Endothelial cell of umbilical vein (primary cell): ENCODE results near the gene C5orf58. TPM values are rescaled to one million over a fixed set of nuclear protein-coding genes. Genes with fewer than 3 reads are reported as not detected.

Source experiments
- BruUV-seq: library from RNA; stranded (reverse); fragments of 400-500 nt; replicated peaks from 2 replicates; lab custom pipeline; 2021; lab: Mats Ljungman, UMichigan
- CTCF ChIA-PET: fragments of 300-600, 350-600 bp; sonication (Branson Sonifier 250); formaldehyde crosslinking; loops from one replicate; lab custom pipeline; 2021; ENCODE audit warnings: antibody characterized with exemption, inconsistent platforms; lab: Charles Lee
- POLR2A ChIA-PET: fragments of 300-600, 350-600 bp; sonication (Branson Sonifier 250); formaldehyde crosslinking; loops from one replicate; lab custom pipeline; 2021; ENCODE audit warnings: antibody characterized with exemption, inconsistent platforms; lab: Charles Lee
- DNase-seq: peaks from one replicate; pipeline ENCODE4 v3.0.0-alpha.2; 2011; ENCODE audit warnings: low read depth, low spot score
- FAIRE-seq: peaks from 2 replicates; lab custom pipeline; 2011; peaks lifted over from hg19 to GRCh38; lab: Jason Lieb, UNC
- H2AFZ ChIP-seq: 2 replicates; pipeline ENCODE4 v1.6.0; 2012; ENCODE audit warnings: low read depth, low read length, control low read depth, inconsistent platforms
- H3K27ac ChIP-seq: 2 replicates; pipeline ENCODE4 v1.5.1; 2011; ENCODE audit warnings: low read depth, mild to moderate bottlenecking, control low read depth, low read length, moderate library complexity; ENCODE audit not compliant: insufficient read depth
- H3K27me3 ChIP-seq, 2 experiments: 2 replicates each; pipeline versions ENCODE4 v1.6.0 to v1.6.1; 2011; ENCODE audit warnings: low read length in 2 of 2, mixed read lengths in 1 of 2; ENCODE audit not compliant: control insufficient read depth in 2 of 2, insufficient read depth in 2 of 2
- H3K36me3 ChIP-seq, 2 experiments: 2 replicates in 1 of 2; 3 replicates in 1 of 2; pipeline ENCODE4 v1.5.1; 2011; ENCODE audit warnings: low read length in 2 of 2, mild to moderate bottlenecking in 1 of 2, moderate library complexity in 1 of 2; ENCODE audit not compliant: control insufficient read depth in 2 of 2, insufficient read depth in 2 of 2; ENCODE audit errors: extremely low read depth in 1 of 2
- H3K4me1 ChIP-seq: 3 replicates; pipeline ENCODE4 v1.5.1; 2011; ENCODE audit warnings: mild to moderate bottlenecking, low read length; ENCODE audit not compliant: control insufficient read depth, insufficient read depth; ENCODE audit errors: extremely low read depth
- H3K4me2 ChIP-seq: 2 replicates; pipeline ENCODE4 v1.6.1; 2011; ENCODE audit warnings: low read length, control low read depth, mixed read lengths; ENCODE audit not compliant: insufficient read depth
- H3K4me3 ChIP-seq, 3 experiments: fragments of 200-600 bp in 1 of 3; sonication (generic), shearing (Covaris generic) in 1 of 3; replicated peaks in 1 of 3; 2 replicates each; pipeline ENCODE4 v1.5.1; 2011 to 2016; ENCODE audit warnings: control low read depth in 3 of 3, low read length in 3 of 3, mild to moderate bottlenecking in 2 of 3, inconsistent platforms in 1 of 3, low read depth in 1 of 3, moderate library complexity in 1 of 3; ENCODE audit not compliant: insufficient read depth in 1 of 3
- H3K79me2 ChIP-seq: 2 replicates; pipeline ENCODE4 v1.6.0; 2012; ENCODE audit warnings: low read length, inconsistent platforms; ENCODE audit not compliant: control insufficient read depth, insufficient read depth
- H3K9ac ChIP-seq: replicated peaks from 2 replicates; pipeline ENCODE3; 2011; ENCODE audit warnings: low read length, control low read depth; ENCODE audit not compliant: insufficient read depth; ENCODE audit errors: extremely low read depth
- H3K9me1 ChIP-seq: replicated peaks from 3 replicates; pipeline ENCODE4 v1.6.0; 2011; ENCODE audit warnings: mild to moderate bottlenecking, low read length; ENCODE audit not compliant: control insufficient read depth, insufficient read depth; ENCODE audit errors: extremely low read depth
- H3K9me3 ChIP-seq: replicated peaks from 2 replicates; pipeline ENCODE4 v1.5.1; 2012; ENCODE audit warnings: low read length, inconsistent platforms; ENCODE audit not compliant: control insufficient read depth, insufficient read depth
- H4K20me1 ChIP-seq: replicated peaks from 2 replicates; pipeline ENCODE3; 2011; ENCODE audit warnings: mild to moderate bottlenecking, low read length; ENCODE audit not compliant: control insufficient read depth, insufficient read depth; ENCODE audit errors: extremely low read depth
- EZH2 ChIP-seq: IDR thresholded peaks from 2 replicates; pipeline ENCODE4 v1.6.1; 2012; ENCODE audit warnings: borderline replicate concordance, low read depth, mild to moderate bottlenecking, moderate library complexity, low read length, inconsistent platforms; ENCODE audit not compliant: severe bottlenecking
- GATA2 ChIP-seq: IDR thresholded peaks from 2 replicates; pipeline ENCODE4 v1.7.0; 2011; ENCODE audit warnings: low read depth, mild to moderate bottlenecking, moderate library complexity, mixed read lengths, low read length; ENCODE audit not compliant: insufficient read length, insufficient read depth
- JUN ChIP-seq: IDR thresholded peaks from 2 replicates; pipeline ENCODE4 v1.6.1; 2011; ENCODE audit warnings: borderline replicate concordance, low read depth; ENCODE audit not compliant: insufficient read length, insufficient read depth
- POLR2A ChIP-seq: IDR thresholded peaks from 2 replicates; pipeline ENCODE4 v1.6.1; 2012; ENCODE audit warnings: low read depth, mild to moderate bottlenecking, control low read depth, low read length
- POLR2AphosphoS5 ChIP-seq: IDR thresholded peaks from 2 replicates; pipeline ENCODE4 v1.6.1; 2012; ENCODE audit warnings: low read depth, mild to moderate bottlenecking, control low read depth, low read length, moderate library complexity; ENCODE audit not compliant: insufficient read depth
- dilution Hi-C: fragments of 300-500 bp; cut with MboI; formaldehyde crosslinking; loops from one replicate; pipeline ENCODE4 v1.15.0; 2019; ENCODE audit warnings: low sequenced_read_pairs; ENCODE audit not compliant: extremely low pct_ligation_motif_present
- intact Hi-C: fragments of 100-400 bp; cut with micrococcal nuclease; formaldehyde crosslinking; loops from one replicate; pipeline ENCODE4 v1.10.0; 2022
- polyA plus RNA-seq, 4 experiments: library from polyadenylated mRNA; depleted of rRNA in 3 of 4; stranded (reverse) in 3 of 4; unstranded in 1 of 4; fragments of >200 nt; gene quantifications; 2 replicates each; pipeline versions ENCODE4 v1.2.1 to v1.2.3, GENCODE V29; 2011 to 2012; ENCODE audit warnings: missing spikeins in 1 of 4
- total RNA-seq: library from RNA; stranded (reverse); gene quantifications from 2 replicates; pipeline ENCODE4 v1.2.3, GENCODE V29; 2021
- TF ChIP-seq, protein P1 (sequence below), 2 donors: IDR thresholded peaks; 1 replicate in 1 of 2; 2 replicates in 1 of 2; pipeline ENCODE4 v1.5.1; 2011; ENCODE audit warnings: low read length in 2 of 2, mild to moderate bottlenecking in 2 of 2, moderate library complexity in 2 of 2, control low read depth in 1 of 2, inconsistent platforms in 1 of 2, low read depth in 1 of 2; ENCODE audit not compliant: insufficient read depth in 1 of 2; ENCODE audit errors: extremely low read depth in 1 of 2
- TF ChIP-seq, protein P2 (sequence below): IDR thresholded peaks from 2 replicates; pipeline ENCODE4 v1.6.1; 2011; ENCODE audit not compliant: insufficient read depth, insufficient read length

The C5orf58 gene
- total and polyA plus RNA-seq, 2 donors (not counting 3 experiments of a cell fraction or from before 2014, with no cell fraction given): not detected

DNA sequence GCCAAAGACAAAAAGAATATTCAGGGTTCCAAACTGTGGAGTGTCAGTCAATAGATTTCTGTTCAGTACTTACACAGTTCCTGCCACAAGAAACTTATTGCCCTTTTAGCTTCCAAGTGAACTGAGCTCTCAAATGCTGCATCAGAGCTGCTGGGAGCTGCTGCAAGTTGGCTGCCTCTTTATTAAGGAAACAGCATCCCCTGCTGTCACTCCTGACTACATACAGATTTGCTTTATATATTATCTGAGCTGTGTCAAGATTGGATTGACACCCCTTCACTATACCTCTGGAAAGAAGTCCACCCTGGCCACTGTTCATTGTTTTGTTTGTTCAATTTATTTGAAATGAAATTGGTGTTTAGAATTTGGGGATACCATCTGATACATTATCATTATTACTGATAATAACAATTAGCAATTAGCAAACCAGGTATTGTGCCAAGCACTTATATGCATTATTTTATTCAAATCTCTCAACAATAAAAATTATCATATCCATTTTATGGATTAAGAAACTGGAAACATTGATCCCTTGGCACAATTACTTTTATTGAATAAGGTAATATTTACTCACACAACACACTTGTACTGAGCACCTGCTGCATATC is 16.4 kb upstream of the C5orf58 start:
- no peak overlapping the region for H2AFZ ChIP-seq
- intact Hi-C loops (loop anchor here (1.0 to 10.0 kb wide), 9 partner anchors 32 to 1229 kb away; partner anchors contain the start of genes INSYN2B, SLIT3 and SPDL1), dilution Hi-C loops (no loop called here)
- no peaks in the 10 kb centered on the region for H4K20me1 ChIP-seq
- H3K9me1 ChIP-seq: no peaks in the 10 kb centered on the region
- no peaks in the 10 kb centered on the region for H3K79me2 ChIP-seq
- no TSS peak for BruUV-seq
- POLR2A ChIA-PET: no interaction called here
- DNase-seq (peak; percentile 73), FAIRE-seq (peak; percentile 15)
- H3K27me3 ChIP-seq: no peaks in the 10 kb centered on the region
- CTCF ChIA-PET: interaction anchor here (0.6 to 6.0 kb wide), 48 partner anchors 10 to 1229 kb away, joined by 3 to 173 read pairs (median 5); partner anchors contain the start of genes INSYN2B and SPDL1
- no peak overlapping the region for H3K4me2 ChIP-seq
- H3K27ac ChIP-seq: no peak overlapping the region
- H3K4me1 ChIP-seq: peaks cover 29% of the 10 kb centered on the region
- no peak overlapping the region for H3K9ac ChIP-seq
- no peaks in the 10 kb centered on the region for H3K9me3 ChIP-seq
- no peaks in the 10 kb centered on the region for H3K36me3 ChIP-seq
- H3K4me3 ChIP-seq: no peak overlapping the region
- TF ChIP-seq POLR2A (no peak), POLR2AphosphoS5 (no peak)
- TF ChIP-seq, protein P1, sequence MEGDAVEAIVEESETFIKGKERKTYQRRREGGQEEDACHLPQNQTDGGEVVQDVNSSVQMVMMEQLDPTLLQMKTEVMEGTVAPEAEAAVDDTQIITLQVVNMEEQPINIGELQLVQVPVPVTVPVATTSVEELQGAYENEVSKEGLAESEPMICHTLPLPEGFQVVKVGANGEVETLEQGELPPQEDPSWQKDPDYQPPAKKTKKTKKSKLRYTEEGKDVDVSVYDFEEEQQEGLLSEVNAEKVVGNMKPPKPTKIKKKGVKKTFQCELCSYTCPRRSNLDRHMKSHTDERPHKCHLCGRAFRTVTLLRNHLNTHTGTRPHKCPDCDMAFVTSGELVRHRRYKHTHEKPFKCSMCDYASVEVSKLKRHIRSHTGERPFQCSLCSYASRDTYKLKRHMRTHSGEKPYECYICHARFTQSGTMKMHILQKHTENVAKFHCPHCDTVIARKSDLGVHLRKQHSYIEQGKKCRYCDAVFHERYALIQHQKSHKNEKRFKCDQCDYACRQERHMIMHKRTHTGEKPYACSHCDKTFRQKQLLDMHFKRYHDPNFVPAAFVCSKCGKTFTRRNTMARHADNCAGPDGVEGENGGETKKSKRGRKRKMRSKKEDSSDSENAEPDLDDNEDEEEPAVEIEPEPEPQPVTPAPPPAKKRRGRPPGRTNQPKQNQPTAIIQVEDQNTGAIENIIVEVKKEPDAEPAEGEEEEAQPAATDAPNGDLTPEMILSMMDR (IDR thresholded peaks at IDR 0.05; ENCODE audit: extremely low read depth in 1 of 2, insufficient read depth in 1 of 2, low read depth in 1 of 2, low read length in 2 of 2): peak; percentile 66 to 69

DNA sequence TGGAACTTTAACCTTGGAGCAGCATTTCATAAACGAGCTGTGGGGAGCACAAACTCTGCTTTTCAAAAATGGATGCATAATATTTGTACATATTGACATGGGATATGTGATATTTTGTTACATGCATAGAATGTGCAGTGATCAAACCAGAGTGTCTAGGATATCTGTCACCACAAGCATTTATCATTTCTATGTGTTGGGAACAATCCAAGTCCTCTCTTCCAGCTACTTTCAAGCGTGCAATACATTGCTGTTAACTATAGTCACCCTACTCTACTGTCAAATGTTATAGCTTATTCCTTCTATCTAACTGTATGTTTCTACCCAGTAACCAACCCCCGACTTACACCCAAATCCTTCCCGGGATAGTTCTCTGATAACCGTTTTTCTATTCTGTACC is 15.0 kb upstream of the C5orf58 start:
- intact Hi-C loops: loop anchor here (2.0 to 10.0 kb wide), 6 partner anchors 229 to 916 kb away; partner anchors contain the start of genes SLIT3 and SPDL1
- no peak for DNase-seq

More for the DNA sequence above, 15.0 kb upstream of the C5orf58 start:
- Histone ChIP-seq H3K9me1 (no peaks in the 10 kb centered on the region), H3K9ac (no peak overlapping the region), H3K4me2 (no peak overlapping the region), H3K9me3 (no peaks in the 10 kb centered on the region), H3K27me3 (no peaks in the 10 kb centered on the region), H2AFZ (no peak overlapping the region), H3K36me3 (no peaks in the 10 kb centered on the region), H3K4me1 (peaks cover 37% of the 10 kb centered on the region), H3K79me2 (no peaks in the 10 kb centered on the region), H3K27ac (no peak overlapping the region), H3K4me3 (no peak overlapping the region), H4K20me1 (no peaks in the 10 kb centered on the region)
- no peak for FAIRE-seq
- BruUV-seq: no TSS peak
- ChIA-PET CTCF (interaction anchor here (0.9 to 6.0 kb wide), 8 partner anchors 8 to 914 kb away, joined by 3 to 173 read pairs (median 6); partner anchors contain the start of gene INSYN2B), POLR2A (no interaction called here)
- TF ChIP-seq JUN: no peak
- TF ChIP-seq EZH2: no peak
- TF ChIP-seq, protein P2, sequence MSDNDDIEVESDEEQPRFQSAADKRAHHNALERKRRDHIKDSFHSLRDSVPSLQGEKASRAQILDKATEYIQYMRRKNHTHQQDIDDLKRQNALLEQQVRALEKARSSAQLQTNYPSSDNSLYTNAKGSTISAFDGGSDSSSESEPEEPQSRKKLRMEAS: no peak
- no peak for TF ChIP-seq GATA2
- TF ChIP-seq, protein P1 (IDR thresholded peaks at IDR 0.05; ENCODE audit: extremely low read depth in 1 of 2, insufficient read depth in 1 of 2, low read depth in 1 of 2, low read length in 2 of 2): no peak
- dilution Hi-C loops: no loop called here
